Measurements from ENCODE around the gene HOXC13. TPM values are rescaled to one million over a fixed set of nuclear protein-coding genes. Genes with fewer than 3 reads are reported as not detected.

The HOXC13 gene
- total and polyA plus RNA-seq, 9 of the 15 experiments (the other 6 are each of a cell fraction or from before 2014, with no cell fraction given): 0.03 to 0.29 (median 0.17) TPM; not detected in 2

GRCh38 chr12:53949631-53950436 is 11.2 kb downstream of the HOXC13 start (continued):
- TF ChIP-seq RERE (CRISPR knock-in tag; IDR thresholded peaks at IDR 0.05; ENCODE audit: borderline replicate concordance) (no peak), ESRRA (IDR thresholded peaks at IDR 0.05; ENCODE audit: borderline replicate concordance, low read depth) (peak; percentile 99), NRF1 (conservative IDR thresholded peaks at IDR 0.05 in 1 of 2, IDR thresholded peaks at IDR 0.05 in 1 of 2) (peak; percentile 59 to 64), ZBED1 (IDR thresholded peaks at IDR 0.05) (no peak), ZNF407 (IDR thresholded peaks at IDR 0.05; ENCODE audit: low read depth) (no peak), RREB1 (CRISPR knock-in tag; IDR thresholded peaks at IDR 0.05) (0 out of 2 replicates have a peak, but pooled peaks have one; percentile 37)

All from K562 (cell line).